Measurements from ENCODE around the gene PLXNA1.

The PLXNA1 gene

DNA sequence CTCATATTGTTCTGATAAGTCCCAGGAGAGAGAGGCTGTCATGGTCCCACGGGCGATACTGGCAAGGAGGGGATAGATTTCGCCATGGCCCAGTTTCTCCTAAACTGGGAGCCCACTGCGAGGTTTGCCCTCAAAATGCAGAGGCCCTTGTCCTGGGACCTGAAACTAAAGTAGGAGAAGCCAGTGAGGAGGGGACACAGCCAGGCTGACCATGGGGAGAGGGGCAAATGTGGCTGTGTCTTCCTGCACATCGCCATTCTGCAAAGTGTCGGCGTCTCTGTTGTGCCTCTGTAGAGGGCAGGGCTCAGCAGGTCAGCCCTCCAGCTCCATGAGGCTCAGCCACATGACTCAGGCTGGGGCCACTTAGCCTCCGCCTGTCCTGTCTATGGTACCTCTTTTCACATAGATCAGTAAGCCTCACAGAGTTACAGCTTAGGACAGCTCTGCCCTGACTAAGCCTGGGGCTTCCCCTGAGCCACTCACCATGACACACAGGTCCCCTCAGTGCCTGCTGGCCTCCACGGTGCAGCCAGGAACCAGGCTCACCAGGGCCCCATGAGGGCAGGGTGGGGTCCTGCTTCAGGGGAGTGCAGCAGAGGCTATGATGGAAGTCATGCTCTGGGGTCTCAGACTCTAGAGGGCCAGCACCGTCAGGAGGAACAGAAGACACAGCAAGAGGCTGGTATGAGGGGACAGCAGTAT is 28.6 kb upstream of the PLXNA1 start:
- H3K36me3 ChIP-seq (ENCODE audit: control insufficient read depth, insufficient read depth, low read length) = no peaks in the 10 kb centered on the region; the same call in 1 of the 2 replicates
- H3K4me3 ChIP-seq (ENCODE audit: low read depth, low read length) = no peak overlapping the region
- no peaks in the 10 kb centered on the region; the same call in 1 of the 2 replicates for H3K4me1 ChIP-seq (ENCODE audit: control insufficient read depth, insufficient read depth, low read length)
- H3K9ac ChIP-seq (ENCODE audit: low read length) = no peak overlapping the region
- no peak overlapping the region for H3K27ac ChIP-seq (ENCODE audit: low read depth, low read length)
- H3K9me3 ChIP-seq (ENCODE audit: control insufficient read depth, insufficient read depth, low read depth, low read length) = no peaks in the 10 kb centered on the region
- no peaks in the 10 kb centered on the region for H3K27me3 ChIP-seq (ENCODE audit: control insufficient read depth, insufficient read depth, low read length)

DNA sequence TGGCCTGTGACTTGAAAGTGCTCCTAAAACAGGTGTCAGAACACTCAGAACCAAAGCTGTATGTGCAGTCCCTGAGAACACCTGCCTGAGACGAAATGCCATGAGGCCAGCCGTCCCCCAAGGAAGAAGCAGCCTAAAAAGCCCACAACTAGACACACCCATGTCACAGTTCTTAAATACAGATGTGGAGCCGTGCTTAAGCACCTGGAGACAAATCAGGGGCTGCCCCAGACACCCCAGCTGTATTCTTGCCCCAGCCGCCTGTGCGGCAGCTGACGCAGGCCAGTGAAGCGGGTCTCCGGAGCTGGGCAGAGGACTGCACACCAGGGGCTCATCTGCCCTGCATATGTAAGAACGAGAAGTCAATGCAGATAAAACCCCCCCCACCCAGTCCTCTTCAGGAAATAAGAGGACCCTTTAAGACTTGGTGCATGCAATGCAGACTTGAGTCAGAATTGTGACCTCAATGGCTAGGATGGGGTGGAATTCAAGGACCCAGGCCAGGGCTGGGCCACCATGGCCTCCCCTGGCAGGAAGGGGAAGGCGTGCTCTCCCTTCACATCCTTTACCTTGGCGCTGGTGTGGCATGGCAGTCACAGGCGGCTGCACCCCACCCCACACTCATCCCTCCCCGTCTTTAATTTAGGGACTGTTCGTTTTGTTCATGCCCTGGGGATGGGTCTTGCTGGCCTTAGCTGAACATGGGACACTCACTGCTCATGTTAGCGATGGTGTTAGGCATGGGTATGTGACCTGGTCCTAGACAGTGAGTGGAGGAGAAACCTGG is 27.7 kb upstream of the PLXNA1 start:
- Histone ChIP-seq H3K9me3 (ENCODE audit: control insufficient read depth, insufficient read depth, low read depth, low read length) (no peaks in the 10 kb centered on the region), H3K36me3 (ENCODE audit: control insufficient read depth, insufficient read depth, low read length) (no peaks in the 10 kb centered on the region; the same call in 1 of the 2 replicates), H3K4me1 (ENCODE audit: control insufficient read depth, insufficient read depth, low read length) (peaks cover 8% of the 10 kb centered on the region), H3K4me3 (ENCODE audit: low read depth, low read length) (no peak overlapping the region), H3K27me3 (ENCODE audit: control insufficient read depth, insufficient read depth, low read length) (no peaks in the 10 kb centered on the region), H3K27ac (ENCODE audit: low read depth, low read length) (no peak overlapping the region), H3K9ac (ENCODE audit: low read length) (no peak overlapping the region)

DNA sequence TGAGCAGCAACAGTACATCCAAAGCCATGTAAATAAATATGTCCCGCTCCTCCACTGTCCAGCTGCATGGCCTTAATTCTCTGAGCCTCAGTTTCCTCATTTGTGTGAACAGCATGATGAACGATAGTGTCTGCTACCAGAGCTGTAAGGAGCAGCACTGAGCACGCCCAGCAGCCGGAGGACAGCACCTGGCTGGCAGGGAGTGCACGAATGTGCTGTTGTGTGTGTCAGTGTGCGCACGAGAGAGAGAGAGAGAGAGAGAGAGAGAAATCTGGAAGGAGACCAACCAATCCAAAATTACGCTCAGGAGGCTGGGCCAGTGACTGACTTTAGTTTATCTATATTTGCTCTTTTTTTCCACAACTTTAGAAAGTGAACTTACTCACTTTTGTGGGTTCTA is 26.6 kb upstream of the PLXNA1 start:
- Histone ChIP-seq H3K27me3 (ENCODE audit: control insufficient read depth, insufficient read depth, low read length) (no peaks in the 10 kb centered on the region), H3K9ac (ENCODE audit: low read length) (no peak overlapping the region), H3K4me3 (ENCODE audit: low read depth, low read length) (no peak overlapping the region), H3K36me3 (ENCODE audit: control insufficient read depth, insufficient read depth, low read length) (no peaks in the 10 kb centered on the region; the same call in 1 of the 2 replicates), H3K9me3 (ENCODE audit: control insufficient read depth, insufficient read depth, low read depth, low read length) (no peaks in the 10 kb centered on the region), H3K4me1 (ENCODE audit: control insufficient read depth, insufficient read depth, low read length) (peaks cover 19% of the 10 kb centered on the region), H3K27ac (ENCODE audit: low read depth, low read length) (no peak overlapping the region)

DNA sequence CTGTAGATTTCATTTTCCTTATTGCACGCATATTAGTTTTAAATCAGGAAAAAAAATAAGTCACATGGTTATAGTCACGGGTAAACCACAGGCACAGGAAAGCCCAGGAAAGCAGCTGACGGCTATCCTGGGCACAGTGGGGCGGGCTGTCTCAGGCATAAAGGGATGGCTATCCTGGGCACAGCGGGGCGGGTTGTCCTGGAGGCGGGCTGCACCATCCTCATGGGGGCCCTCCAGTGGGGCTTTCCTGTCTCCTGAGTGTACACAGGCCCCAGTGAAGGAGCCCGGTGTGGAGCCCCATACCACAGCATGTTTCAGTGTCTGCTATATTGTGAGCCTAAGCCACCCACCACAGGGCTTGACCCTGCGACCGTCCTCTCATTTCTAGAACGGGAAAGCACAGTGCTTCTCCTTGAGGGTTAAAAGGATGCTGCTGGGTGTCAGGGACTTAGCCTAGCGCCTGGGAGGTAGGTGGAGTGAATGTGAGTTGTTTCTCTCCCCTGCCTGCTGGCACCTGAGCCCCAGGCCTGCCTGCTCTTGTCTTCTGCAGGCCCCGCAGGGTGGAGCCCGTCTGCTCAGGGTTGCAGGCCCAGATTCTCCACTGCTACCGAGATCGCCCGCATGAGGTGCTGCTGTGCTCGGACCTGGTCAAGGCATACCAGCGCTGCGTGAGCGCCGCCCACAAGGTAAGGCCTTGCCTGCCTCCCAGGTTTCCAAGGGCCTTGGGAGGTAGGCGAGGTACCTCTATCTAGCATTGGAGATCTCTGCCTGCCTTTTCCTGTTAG is 25.9 kb upstream of the PLXNA1 start:
- H3K9me3 ChIP-seq (ENCODE audit: control insufficient read depth, insufficient read depth, low read depth, low read length) = no peaks in the 10 kb centered on the region
- no peak overlapping the region for H3K4me3 ChIP-seq (ENCODE audit: low read depth, low read length)
- H3K36me3 ChIP-seq (ENCODE audit: control insufficient read depth, insufficient read depth, low read length) = no peaks in the 10 kb centered on the region; the same call in 1 of the 2 replicates
- H3K27ac ChIP-seq (ENCODE audit: low read depth, low read length) = no peak overlapping the region
- H3K27me3 ChIP-seq (ENCODE audit: control insufficient read depth, insufficient read depth, low read length) = no peaks in the 10 kb centered on the region
- H3K9ac ChIP-seq (ENCODE audit: low read length) = no peak overlapping the region
- H3K4me1 ChIP-seq (ENCODE audit: control insufficient read depth, insufficient read depth, low read length) = peaks cover 19% of the 10 kb centered on the region

DNA sequence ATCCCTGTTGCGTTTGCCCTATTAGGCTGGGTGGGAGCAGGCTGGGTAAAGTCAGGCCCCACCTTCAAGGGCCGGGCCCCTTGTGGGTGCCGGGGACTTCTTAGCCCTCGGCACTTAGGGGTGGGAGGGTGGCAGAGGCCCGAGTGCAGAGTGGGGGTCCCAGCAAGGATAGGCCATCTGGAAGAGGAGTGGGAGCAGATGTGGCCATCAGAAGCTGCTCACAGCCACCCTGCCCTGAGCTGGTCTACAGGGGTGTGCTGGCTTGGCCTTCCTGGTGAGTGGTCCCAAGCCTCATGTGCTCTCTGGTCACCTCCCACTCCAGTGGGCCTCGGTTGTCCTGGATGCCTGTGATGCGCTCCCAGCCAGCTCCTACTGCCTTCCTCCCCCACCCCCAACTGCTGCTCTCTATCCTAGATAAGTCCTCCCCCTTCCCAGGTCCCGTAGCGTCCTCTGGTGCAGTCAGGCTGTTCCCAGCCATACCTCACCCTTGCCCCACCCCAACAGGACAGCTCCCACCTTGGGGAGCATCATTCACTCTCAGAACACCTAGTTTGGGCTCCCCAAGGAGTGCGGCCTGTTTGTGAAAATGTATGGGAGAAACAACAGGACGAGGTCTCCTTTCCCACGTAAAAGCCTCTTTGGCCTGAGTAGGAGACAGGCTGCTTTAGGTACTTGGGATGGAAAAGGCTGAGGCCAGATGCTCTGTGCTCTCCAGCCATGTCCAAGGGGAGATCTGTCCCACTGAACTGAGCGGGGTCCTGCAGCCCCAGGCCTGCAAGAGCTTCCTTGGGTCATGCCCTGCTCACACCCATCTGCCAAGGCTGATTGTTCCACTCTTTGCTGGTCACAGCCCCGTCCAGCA is 24.9 kb upstream of the PLXNA1 start:
- Histone ChIP-seq H3K36me3 (ENCODE audit: control insufficient read depth, insufficient read depth, low read length) (no peaks in the 10 kb centered on the region; the same call in 1 of the 2 replicates), H3K27me3 (ENCODE audit: control insufficient read depth, insufficient read depth, low read length) (no peaks in the 10 kb centered on the region), H3K4me1 (ENCODE audit: control insufficient read depth, insufficient read depth, low read length) (peaks cover 19% of the 10 kb centered on the region), H3K9ac (ENCODE audit: low read length) (no peak overlapping the region), H3K4me3 (ENCODE audit: low read depth, low read length) (no peak overlapping the region), H3K9me3 (ENCODE audit: control insufficient read depth, insufficient read depth, low read depth, low read length) (no peaks in the 10 kb centered on the region), H3K27ac (ENCODE audit: low read depth, low read length) (no peak overlapping the region)

DNA sequence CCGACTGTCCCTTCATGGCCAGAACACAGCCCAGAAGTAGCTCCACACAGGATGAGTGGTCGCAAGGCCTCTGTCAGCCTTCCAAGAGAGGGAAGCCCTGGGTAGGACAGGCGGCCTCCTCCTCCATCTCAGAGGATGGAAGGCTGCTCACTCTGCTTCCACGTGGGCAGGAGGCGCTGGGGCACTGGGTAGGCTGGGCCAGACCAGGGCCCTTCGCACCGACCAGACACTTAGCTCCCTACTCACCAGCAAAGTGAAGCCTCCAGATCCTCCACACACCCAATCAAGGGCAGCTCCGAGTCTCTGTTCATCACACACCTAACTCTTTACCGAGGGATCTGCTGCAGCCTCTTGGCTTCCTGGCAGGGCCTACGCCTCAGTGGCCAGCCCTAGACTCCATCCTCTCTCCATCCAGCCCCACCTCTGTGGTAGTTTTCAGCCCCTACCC is 24.3 kb upstream of the PLXNA1 start:
- Histone ChIP-seq H3K36me3 (ENCODE audit: control insufficient read depth, insufficient read depth, low read length) (no peaks in the 10 kb centered on the region), H3K27ac (ENCODE audit: low read depth, low read length) (no peak overlapping the region), H3K9ac (ENCODE audit: low read length) (no peak overlapping the region), H3K4me3 (ENCODE audit: low read depth, low read length) (no peak overlapping the region), H3K27me3 (ENCODE audit: control insufficient read depth, insufficient read depth, low read length) (no peaks in the 10 kb centered on the region), H3K9me3 (ENCODE audit: control insufficient read depth, insufficient read depth, low read depth, low read length) (no peaks in the 10 kb centered on the region), H3K4me1 (ENCODE audit: control insufficient read depth, insufficient read depth, low read length) (peaks cover 19% of the 10 kb centered on the region)

DNA sequence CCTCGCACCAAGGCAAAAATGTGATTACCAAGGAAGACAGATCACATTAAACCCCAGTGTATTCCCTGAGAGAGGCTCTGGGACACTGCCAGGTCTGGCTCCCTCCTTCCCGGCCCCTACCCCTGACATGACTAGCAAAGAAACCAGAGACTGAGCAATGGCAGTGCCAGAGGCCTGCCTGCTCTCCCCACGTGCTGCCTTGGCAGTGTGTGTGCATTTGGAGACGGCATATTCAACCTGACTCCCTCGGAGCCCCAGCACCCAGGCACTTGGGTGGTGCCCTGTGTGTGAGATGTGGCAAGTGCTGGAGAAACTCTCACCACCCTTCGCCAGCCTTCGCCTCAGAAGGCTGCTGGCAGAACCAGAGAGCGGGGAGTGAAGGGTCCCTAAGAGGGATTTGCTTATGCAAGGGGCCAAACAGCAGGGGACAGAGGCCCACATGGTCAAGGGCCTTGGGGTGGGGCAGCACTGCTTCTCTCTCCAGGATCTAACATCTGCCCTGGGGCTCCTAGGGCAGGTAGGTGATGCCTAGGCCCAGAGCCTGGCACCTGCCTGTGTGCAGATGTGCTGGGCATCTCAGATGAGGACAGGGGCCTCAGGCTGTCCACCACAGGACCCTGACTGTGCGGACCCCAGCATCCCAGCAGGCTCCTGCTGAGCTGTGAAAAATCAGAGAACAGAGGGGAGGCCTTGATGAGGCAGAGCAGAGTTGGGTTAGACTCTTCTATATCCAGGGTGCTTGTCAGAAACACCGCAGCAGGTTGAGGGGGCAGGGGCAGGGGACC is 23.6 kb upstream of the PLXNA1 start:
- Histone ChIP-seq H3K27ac (ENCODE audit: low read depth, low read length) (no peak overlapping the region), H3K9me3 (ENCODE audit: control insufficient read depth, insufficient read depth, low read depth, low read length) (no peaks in the 10 kb centered on the region), H3K9ac (ENCODE audit: low read length) (peak overlapping the region; percentile 3), H3K36me3 (ENCODE audit: control insufficient read depth, insufficient read depth, low read length) (no peaks in the 10 kb centered on the region), H3K4me1 (ENCODE audit: control insufficient read depth, insufficient read depth, low read length) (peaks cover 19% of the 10 kb centered on the region), H3K27me3 (ENCODE audit: control insufficient read depth, insufficient read depth, low read length) (no peaks in the 10 kb centered on the region), H3K4me3 (ENCODE audit: low read depth, low read length) (no peak overlapping the region)

DNA sequence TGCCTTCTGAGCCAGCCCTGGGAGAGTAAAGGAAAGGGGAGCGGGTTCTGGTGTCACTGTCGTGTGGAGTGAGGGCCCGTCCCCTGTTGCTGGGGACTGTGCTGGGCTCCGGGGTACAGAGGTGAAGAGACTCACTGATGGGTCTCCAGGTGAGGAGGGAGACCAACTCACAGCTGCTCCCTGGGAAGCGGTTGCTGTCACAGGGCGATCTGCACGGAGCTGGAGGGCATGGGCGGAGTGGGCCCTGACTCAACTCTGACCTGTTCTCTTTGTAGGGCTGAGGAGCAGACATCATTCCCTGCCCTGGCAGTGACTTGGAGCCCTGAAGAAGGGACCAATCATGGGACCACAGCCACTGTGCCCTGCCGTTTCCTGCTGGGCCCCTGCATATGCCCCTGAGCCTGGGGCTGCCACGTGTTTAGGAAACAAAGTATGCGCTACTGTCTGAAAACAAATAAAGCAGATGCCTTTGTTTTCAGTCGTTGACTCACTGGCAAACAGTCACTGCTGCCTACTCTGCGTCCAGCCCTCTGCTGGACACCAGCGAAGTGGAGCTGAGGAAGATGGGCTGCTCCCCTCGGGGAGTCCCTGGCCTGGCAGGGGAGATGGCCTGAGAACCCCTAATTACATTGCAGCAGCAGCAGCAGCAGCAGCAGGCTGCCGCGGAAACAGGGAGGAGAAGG is 22.9 kb upstream of the PLXNA1 start:
- Histone ChIP-seq H3K27ac (ENCODE audit: low read depth, low read length) (peak overlapping the region; percentile 6; the same call in 1 of the 2 replicates), H3K9ac (ENCODE audit: low read length) (peak overlapping the region; percentile 3), H3K9me3 (ENCODE audit: control insufficient read depth, insufficient read depth, low read depth, low read length) (no peaks in the 10 kb centered on the region), H3K27me3 (ENCODE audit: control insufficient read depth, insufficient read depth, low read length) (no peaks in the 10 kb centered on the region), H3K36me3 (ENCODE audit: control insufficient read depth, insufficient read depth, low read length) (no peaks in the 10 kb centered on the region), H3K4me1 (ENCODE audit: control insufficient read depth, insufficient read depth, low read length) (peaks cover 19% of the 10 kb centered on the region), H3K4me3 (ENCODE audit: low read depth, low read length) (no peak overlapping the region)

DNA sequence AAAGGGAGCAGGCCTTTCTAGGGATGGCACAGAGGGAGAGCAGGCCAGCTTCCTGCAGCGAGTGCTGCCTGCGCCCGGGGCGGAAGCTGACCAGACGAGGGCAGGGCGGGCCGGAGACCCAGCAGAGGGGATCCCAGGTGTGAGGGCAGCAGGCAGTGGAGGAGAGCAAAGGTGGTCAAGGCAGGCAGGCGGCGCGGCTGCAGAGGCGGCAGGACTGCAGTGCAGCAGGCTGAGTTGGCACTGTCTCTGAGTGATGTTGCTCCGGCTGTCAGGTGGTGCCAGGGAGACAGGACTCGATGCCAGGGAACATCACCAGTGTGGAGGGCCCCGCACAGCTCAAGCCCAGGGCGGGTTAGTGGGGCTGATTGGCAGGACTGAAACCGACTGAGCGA is 22.3 kb upstream of the PLXNA1 start:
- H3K4me3 ChIP-seq (ENCODE audit: low read depth, low read length) = no peak overlapping the region
- no peaks in the 10 kb centered on the region for H3K27me3 ChIP-seq (ENCODE audit: control insufficient read depth, insufficient read depth, low read length)
- no peaks in the 10 kb centered on the region for H3K36me3 ChIP-seq (ENCODE audit: control insufficient read depth, insufficient read depth, low read length)
- no peaks in the 10 kb centered on the region for H3K9me3 ChIP-seq (ENCODE audit: control insufficient read depth, insufficient read depth, low read depth, low read length)
- H3K9ac ChIP-seq (ENCODE audit: low read length) = no peak overlapping the region
- H3K4me1 ChIP-seq (ENCODE audit: control insufficient read depth, insufficient read depth, low read length) = peaks cover 19% of the 10 kb centered on the region
- peak overlapping the region; percentile 6; the same call in 1 of the 2 replicates for H3K27ac ChIP-seq (ENCODE audit: low read depth, low read length)

All from HUES6 (cell line).